Left renal cortex interstitium (tissue), 4 donors: ENCODE measurements around the gene PELO. TPM values are rescaled to one million over a fixed set of nuclear protein-coding genes. Genes with fewer than 3 reads are reported as not detected.
A peak's percentile ranks its signal among the peaks of the same experiment; 100 is the strongest.
"Not testable (repeated sequence)": the region's sequence is repeated elsewhere in the genome, so short reads cannot be mapped to it uniquely, and the experiment has no call there.

Source experiments
- DNase-seq, 4 donors: peaks; one replicate each; pipeline ENCODE4 v3.0.0-alpha.2; 2013; ENCODE audit warnings: low read depth in 4 of 4, low spot score in 2 of 4, missing footprints in 1 of 4
- polyA plus RNA-seq, 4 donors: library from polyadenylated mRNA; unstranded; fragments of 120-200 nt; gene quantifications; one replicate each; pipeline ENCODE4 v1.2.1, GENCODE V29; 2013; ENCODE audit not compliant: insufficient read length in 4 of 4

PELO gene
- polyA plus RNA-seq, 4 donors, result 26.4 to 31.9 (median 27.9) TPM

- no peak for DNase-seq
These were observed 11.8 kb downstream of the PELO start for GRCh38 chr5:52799358-52799982.

GRCh38 chr5:52799983-52800393 is 12.3 kb downstream of the PELO start:
- peak in 3 of 4 donors; percentile 77 to 90 (median 89) for DNase-seq

GRCh38 chr5:52800394-52801213 is 12.9 kb downstream of the PELO start:
- no peak for DNase-seq

- DNase-seq, result no peak
These were observed 13.6 kb downstream of the PELO start for GRCh38 chr5:52801329-52801728.

- DNase-seq, result no peak
These were observed 14.7 kb downstream of the PELO start for GRCh38 chr5:52802272-52802973.

- no peak for DNase-seq
These were observed 15.2 kb downstream of the PELO start for GRCh38 chr5:52802974-52803336.

- no peak for DNase-seq
These were observed 16.7 kb downstream of the PELO start for GRCh38 chr5:52804387-52804791.

GRCh38 chr5:52804981-52805380 is 17.3 kb downstream of the PELO start:
- no peak for DNase-seq

- no peak for DNase-seq
These were observed 17.9 kb downstream of the PELO start for GRCh38 chr5:52805615-52806014.

GRCh38 chr5:52807037-52807436 is 19.3 kb downstream of the PELO start:
- DNase-seq, result no peak

- no peak for DNase-seq
These were observed 20.0 kb downstream of the PELO start for GRCh38 chr5:52807723-52808122.

- no peak for DNase-seq
These were observed 20.7 kb downstream of the PELO start for GRCh38 chr5:52808316-52808901.

GRCh38 chr5:52809884-52810283 is 22.2 kb downstream of the PELO start:
- DNase-seq, result no peak

- DNase-seq, result no peak
These were observed 22.7 kb downstream of the PELO start for GRCh38 chr5:52810426-52810825.

GRCh38 chr5:52811067-52811749 is 23.5 kb downstream of the PELO start:
- no peak for DNase-seq

GRCh38 chr5:52814352-52815148 is 26.8 kb downstream of the PELO start:
- DNase-seq, result no peak

GRCh38 chr5:52817818-52818217 is 30.1 kb downstream of the PELO start:
- no peak for DNase-seq

GRCh38 chr5:52818360-52818759 is 30.6 kb downstream of the PELO start:
- no peak for DNase-seq

- not testable (repeated sequence) for DNase-seq
These were observed 31.1 kb downstream of the PELO start for GRCh38 chr5:52818807-52819206.

- DNase-seq, result no peak
These were observed 34.2 kb downstream of the PELO start for GRCh38 chr5:52821901-52822300.
